ENCODE data around the gene RAB3B. TPM values are rescaled to one million over a fixed set of nuclear protein-coding genes. Genes with fewer than 3 reads are reported as not detected.
"Not testable (repeated sequence)": the region's sequence is repeated elsewhere in the genome, so short reads cannot be mapped to it uniquely, and the experiment has no call there.

RAB3B gene
- total RNA-seq, 2 donors from 2014 or later, result 0.04 TPM; not detected in 1

- peak overlapping the region; percentile 81 to 83 for H3K27ac ChIP-seq
- peaks cover 0 to 17% of the 10 kb centered on the region in 2 donors for H3K4me1 ChIP-seq
- H3K27me3 ChIP-seq, result no peaks in the 10 kb centered on the region
- no peaks in the 10 kb centered on the region for H3K9me3 ChIP-seq
- H3K4me3 ChIP-seq, result peak overlapping the region; percentile 58 to 80
- TF ChIP-seq CTCF (IDR thresholded peaks at IDR 0.05), result no peak
- DNase-seq (ENCODE audit: low spot score), result peak; percentile 59
- no peaks in the 10 kb centered on the region for H3K36me3 ChIP-seq
These were observed 42.3 kb upstream of the RAB3B start for GRCh38 chr1:52032785-52033131.

- Histone ChIP-seq H3K27me3 (no peaks in the 10 kb centered on the region), H3K4me1 (peaks cover 0 to 17% of the 10 kb centered on the region in 2 donors), H3K36me3 (no peaks in the 10 kb centered on the region), H3K9me3 (no peaks in the 10 kb centered on the region), H3K27ac (peak overlapping the region in 1 of 2 donors; percentile 83), H3K4me3 (peak overlapping the region; percentile 58 to 80)
- TF ChIP-seq CTCF (IDR thresholded peaks at IDR 0.05), result no peak
- no peak for DNase-seq (ENCODE audit: low spot score)
These were observed 41.8 kb upstream of the RAB3B start for GRCh38 chr1:52032124-52032784.

GRCh38 chr1:52028839-52029238, 38.3 kb upstream of the RAB3B start:
- not testable (repeated sequence) for DNase-seq (ENCODE audit: low spot score); H3K27ac ChIP-seq; H3K4me3 ChIP-seq; H3K9me3 ChIP-seq; H3K27me3 ChIP-seq
- Histone ChIP-seq H3K36me3 (peaks cover 18% of the 10 kb centered on the region), H3K4me1 (peaks cover 0 to 17% of the 10 kb centered on the region in 2 donors)

GRCh38 chr1:52028328-52028727, 37.8 kb upstream of the RAB3B start:
- Histone ChIP-seq H3K36me3 (peaks cover 24% of the 10 kb centered on the region), H3K4me1 (peaks cover 0 to 17% of the 10 kb centered on the region in 2 donors)

GRCh38 chr1:52026278-52026677, 35.8 kb upstream of the RAB3B start:
- Histone ChIP-seq H3K27ac (no peak overlapping the region), H3K36me3 (peaks cover 37% of the 10 kb centered on the region), H3K9me3 (no peaks in the 10 kb centered on the region), H3K4me3 (no peak overlapping the region), H3K4me1 (peaks cover 0 to under 1% of the 10 kb centered on the region in 2 donors), H3K27me3 (no peaks in the 10 kb centered on the region)
- TF ChIP-seq CTCF (IDR thresholded peaks at IDR 0.05), result no peak
- no peak for DNase-seq (ENCODE audit: low spot score)

More at GRCh38 chr1:52028328-52028727, 37.8 kb upstream of the RAB3B start:
- no peak for DNase-seq (ENCODE audit: low spot score)
- H3K27ac ChIP-seq, result no peak overlapping the region
- H3K9me3 ChIP-seq, result no peaks in the 10 kb centered on the region
- no peaks in the 10 kb centered on the region for H3K27me3 ChIP-seq
- no peak for TF ChIP-seq CTCF (IDR thresholded peaks at IDR 0.05)
- H3K4me3 ChIP-seq, result no peak overlapping the region

- Histone ChIP-seq H3K36me3 (peaks cover 51% of the 10 kb centered on the region), H3K9me3 (no peaks in the 10 kb centered on the region), H3K27ac (no peak overlapping the region), H3K4me3 (no peak overlapping the region), H3K27me3 (no peaks in the 10 kb centered on the region), H3K4me1 (no peaks in the 10 kb centered on the region)
- DNase-seq (ENCODE audit: low spot score), result no peak
- TF ChIP-seq CTCF (IDR thresholded peaks at IDR 0.05), result no peak
These were observed 31.6 kb upstream of the RAB3B start for GRCh38 chr1:52022133-52022532.
